H1 (cell line): ENCODE results near the gene SHH.

Experiments used
- CTCF ChIP-seq, 3 experiments: IDR thresholded peaks; 1 replicate in 2 of 3; 2 replicates in 1 of 3; pipeline versions ENCODE4 v1.5.1 to v1.6.1; 2011; ENCODE audit warnings: low read length in 3 of 3, mild to moderate bottlenecking in 3 of 3, inconsistent platforms in 2 of 3, low read depth in 1 of 3, moderate library complexity in 1 of 3; ENCODE audit not compliant: insufficient read depth in 1 of 3; ENCODE audit errors: control extremely low read depth in 1 of 3
- EP300 ChIP-seq, 2 experiments: IDR thresholded peaks; 1 replicate in 1 of 2; 2 replicates in 1 of 2; pipeline ENCODE4 v1.6.1; 2011 to 2012; ENCODE audit warnings: low read depth in 2 of 2, low read length in 2 of 2, mild to moderate bottlenecking in 2 of 2, borderline replicate concordance in 1 of 2, inconsistent platforms in 1 of 2, moderate library complexity in 1 of 2
- HDAC6 ChIP-seq: IDR thresholded peaks from one replicate; pipeline ENCODE4 v1.7.1; 2012; ENCODE audit warnings: low read depth, mild to moderate bottlenecking, inconsistent platforms, low read length, moderate library complexity
- JUND ChIP-seq: IDR thresholded peaks from 2 replicates; pipeline ENCODE4 v1.6.1; 2011; ENCODE audit warnings: mild to moderate bottlenecking, improper control_type of control experiment, low read length
- KDM1A ChIP-seq: fragments of 200-600, 300-600 bp; sonication (generic); IDR thresholded peaks from 2 replicates; pipeline ENCODE4 v1.7.1; 2016; ENCODE audit warnings: mild to moderate bottlenecking, low read length, borderline replicate concordance
- RAD21 ChIP-seq, 2 experiments: IDR thresholded peaks in 1 of 2; conservative IDR thresholded peaks in 1 of 2; 2 replicates each; pipeline ENCODE4 v1.6.1; 2011; ENCODE audit warnings: low read depth in 2 of 2, low read length in 2 of 2, improper control_type of control experiment in 1 of 2, inconsistent platforms in 1 of 2, mild to moderate bottlenecking in 1 of 2, moderate library complexity in 1 of 2
- RNF2 ChIP-seq: fragments of 200-900, 300-1000 bp; sonication (generic); IDR thresholded peaks from 2 replicates; pipeline ENCODE4 v1.7.1; 2016; ENCODE audit warnings: borderline replicate concordance, low read depth, mild to moderate bottlenecking, antibody characterized with exemption, low read length; ENCODE audit not compliant: poor library complexity, severe bottlenecking; ENCODE audit errors: missing control alignments
- TF ChIP-seq, protein P1 (sequence below): IDR thresholded peaks from 2 replicates; pipeline ENCODE4 v1.6.1; 2012; ENCODE audit warnings: inconsistent platforms

DNA sequence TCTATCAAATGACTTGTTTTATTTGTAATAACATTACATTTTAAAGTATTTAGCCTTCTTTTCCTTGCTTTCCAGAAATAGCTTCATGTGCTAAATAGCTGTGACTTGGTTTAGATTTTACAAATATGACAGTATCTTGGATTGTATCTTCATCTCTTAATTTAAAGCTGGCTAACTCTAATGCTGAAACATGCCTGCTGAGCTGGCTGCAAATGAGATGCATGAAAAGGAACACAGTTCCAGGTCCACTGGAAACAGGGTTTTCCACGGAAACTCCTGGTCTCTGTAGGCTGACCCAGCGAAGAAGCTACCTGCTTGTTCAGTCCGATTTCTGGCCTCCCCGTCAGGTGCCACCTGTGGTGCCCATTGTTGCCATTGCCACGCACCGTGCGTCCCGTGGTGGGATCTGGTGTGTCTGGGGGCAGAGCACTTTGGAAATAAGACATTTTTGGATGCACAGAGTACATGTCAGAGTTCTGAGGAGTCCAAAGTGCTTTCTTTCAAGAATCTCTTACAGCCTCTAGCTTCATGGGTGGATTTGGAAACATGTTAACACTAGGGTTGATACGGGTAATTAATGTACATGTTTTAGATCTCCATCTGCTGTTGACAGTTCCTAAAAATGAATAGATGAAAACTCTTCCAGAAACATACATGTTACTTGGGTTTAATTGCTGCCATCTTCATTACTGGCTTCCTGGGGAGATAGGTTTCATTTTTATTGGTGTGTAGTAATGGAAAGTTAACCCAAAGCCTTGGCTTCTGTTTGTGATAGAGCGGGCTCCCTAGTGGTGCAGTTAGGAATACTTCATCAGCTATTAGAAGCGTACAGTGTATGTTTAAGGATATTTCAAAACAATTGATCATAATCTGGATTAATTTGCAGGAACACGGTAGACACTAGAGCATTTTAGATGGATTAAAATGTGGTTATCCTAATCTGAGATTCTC is 45.0 kb downstream of the SHH start:
- TF ChIP-seq CTCF (IDR thresholded peaks at IDR 0.05; ENCODE audit: control extremely low read depth in 1 of 3, insufficient read depth in 1 of 3, low read depth in 1 of 3, low read length in 3 of 3) (no peak), HDAC6 (no peak), EP300 (IDR thresholded peaks at IDR 0.05; ENCODE audit: borderline replicate concordance in 1 of 2, low read depth in 2 of 2, low read length in 2 of 2) (no peak), RAD21 (IDR thresholded peaks at IDR 0.05 in 1 of 2, conservative IDR thresholded peaks at IDR 0.05 in 1 of 2; ENCODE audit: low read depth in 2 of 2, low read length in 2 of 2) (no peak), RNF2 (no peak), JUND (no peak), KDM1A (no peak)
- TF ChIP-seq, protein P1, sequence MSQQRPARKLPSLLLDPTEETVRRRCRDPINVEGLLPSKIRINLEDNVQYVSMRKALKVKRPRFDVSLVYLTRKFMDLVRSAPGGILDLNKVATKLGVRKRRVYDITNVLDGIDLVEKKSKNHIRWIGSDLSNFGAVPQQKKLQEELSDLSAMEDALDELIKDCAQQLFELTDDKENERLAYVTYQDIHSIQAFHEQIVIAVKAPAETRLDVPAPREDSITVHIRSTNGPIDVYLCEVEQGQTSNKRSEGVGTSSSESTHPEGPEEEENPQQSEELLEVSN, result no peak
